H1 (cell line): ENCODE data around the gene GOLGA7B. TPM values are rescaled to one million over a fixed set of nuclear protein-coding genes. Genes with fewer than 3 reads are reported as not detected.

ENCODE experiments used
- CTCF ChIA-PET: fragments of 300-600 bp; sonication (Branson Sonifier 250); formaldehyde crosslinking; loops from one replicate; lab custom pipeline; 2021; ENCODE audit not compliant: partially characterized antibody; lab: Charles Lee
- POLR2A ChIA-PET: fragments of 300-600 bp; sonication (Branson Sonifier 250); formaldehyde crosslinking; loops from one replicate; lab custom pipeline; 2021; ENCODE audit warnings: inconsistent platforms; ENCODE audit not compliant: partially characterized antibody; lab: Charles Lee
- DNase-seq, 2 experiments: peaks; one replicate each; pipeline versions ENCODE4 v3.0.0 to v3.0.0-alpha.2; 2010 to 2022; ENCODE audit warnings: low spot score in 2 of 2, low read depth in 1 of 2, mixed read lengths in 1 of 2
- FAIRE-seq: peaks from 2 replicates; lab custom pipeline; 2011; peaks lifted over from hg19 to GRCh38; lab: Jason Lieb, UNC
- H2AFZ ChIP-seq: 2 replicates; pipeline ENCODE4 v1.8.1; 2012; ENCODE audit warnings: low read length, inconsistent platforms
- H2AK5ac ChIP-seq: 2 replicates; pipeline ENCODE4 v1.6.1; 2013; ENCODE audit warnings: low read depth, low read length
- H2BK120ac ChIP-seq: replicated peaks from 2 replicates; pipeline ENCODE3; 2013; ENCODE audit warnings: low read depth, low read length, inconsistent platforms
- H2BK12ac ChIP-seq: 2 replicates; pipeline ENCODE4 v1.6.1; 2013; ENCODE audit warnings: low read depth, low read length
- H2BK15ac ChIP-seq: 2 replicates; pipeline ENCODE4 v1.6.1; 2013; ENCODE audit warnings: low read length
- H2BK20ac ChIP-seq: 2 replicates; pipeline ENCODE4 v1.6.1; 2013; ENCODE audit warnings: low read length
- H2BK5ac ChIP-seq: 2 replicates; pipeline ENCODE4 v1.6.1; 2013; ENCODE audit warnings: low read depth, low read length
- H3K14ac ChIP-seq: 2 replicates; pipeline ENCODE4 v1.6.1; 2013; ENCODE audit warnings: inconsistent platforms; ENCODE audit not compliant: insufficient read length
- H3K18ac ChIP-seq: 2 replicates; pipeline ENCODE4 v1.6.1; 2013; ENCODE audit warnings: low read length; ENCODE audit errors: extremely low read depth
- H3K23ac ChIP-seq: 2 replicates; pipeline ENCODE4 v1.6.1; 2013; ENCODE audit warnings: inconsistent platforms; ENCODE audit not compliant: insufficient read length
- H3K23me2 ChIP-seq: 2 replicates; pipeline ENCODE4 v1.6.1; 2013; ENCODE audit warnings: low read depth, low read length
- H3K27ac ChIP-seq: 2 replicates; pipeline ENCODE4 v1.6.1; 2011; ENCODE audit warnings: low read depth, low read length, inconsistent platforms
- H3K27me3 ChIP-seq, 4 experiments: replicated peaks in 1 of 4; 1 replicate in 1 of 4; 2 replicates in 3 of 4; pipeline versions ENCODE4 v1.6.1 to v1.8.1; 2011 to 2013; ENCODE audit warnings: low read length in 3 of 4, mild to moderate bottlenecking in 3 of 4, inconsistent platforms in 2 of 4, mixed read lengths in 2 of 4, moderate library complexity in 1 of 4; ENCODE audit not compliant: control insufficient read depth in 3 of 4, insufficient read depth in 3 of 4; ENCODE audit errors: extremely low read depth in 1 of 4
- H3K36me3 ChIP-seq, 4 experiments: 2 replicates each; pipeline versions ENCODE4 v1.6.1 to v1.8.1; 2011 to 2013; ENCODE audit warnings: mild to moderate bottlenecking in 4 of 4, low read length in 3 of 4, moderate library complexity in 2 of 4, control low read depth in 1 of 4, inconsistent platforms in 1 of 4; ENCODE audit not compliant: insufficient read depth in 4 of 4, control insufficient read depth in 2 of 4
- H3K4ac ChIP-seq: replicated peaks from 2 replicates; pipeline ENCODE3; 2013; ENCODE audit warnings: low read length, low read depth, mixed read lengths, inconsistent platforms; ENCODE audit not compliant: insufficient read length
- H3K4me1 ChIP-seq, 4 experiments: replicated peaks in 1 of 4; 1 replicate in 1 of 4; 2 replicates in 3 of 4; pipeline versions ENCODE4 v1.6.1 to v1.8.1; 2011 to 2013; ENCODE audit warnings: low read length in 3 of 4, inconsistent platforms in 2 of 4, mixed read lengths in 1 of 4; ENCODE audit not compliant: insufficient read depth in 4 of 4, control insufficient read depth in 3 of 4
- H3K4me2 ChIP-seq, 2 experiments: 2 replicates each; pipeline versions ENCODE4 v1.6.1 to v1.8.1; 2011 to 2013; ENCODE audit warnings: low read depth in 2 of 2, low read length in 2 of 2, control low read depth in 1 of 2, inconsistent platforms in 1 of 2, mild to moderate bottlenecking in 1 of 2; ENCODE audit not compliant: insufficient read depth in 1 of 2
- H3K4me3 ChIP-seq, 4 experiments: fragments of 200-600, 300-600 bp in 1 of 4; sonication (generic), shearing (Covaris generic), sonication (Bioruptor Twin) in 1 of 4; 2 replicates each; pipeline versions ENCODE4 v1.5.1 to v1.8.1; 2011 to 2016; ENCODE audit warnings: low read length in 4 of 4, low read depth in 3 of 4, control low read depth in 2 of 4, inconsistent platforms in 2 of 4, mild to moderate bottlenecking in 2 of 4, mixed read lengths in 1 of 4, moderate library complexity in 1 of 4; ENCODE audit not compliant: insufficient read depth in 2 of 4; ENCODE audit errors: extremely low read depth in 1 of 4
- H3K56ac ChIP-seq: replicated peaks from 2 replicates; pipeline ENCODE3; 2013; ENCODE audit warnings: low read depth, mild to moderate bottlenecking, mixed read lengths, low read length, inconsistent platforms; ENCODE audit not compliant: insufficient read length
- H3K79me1 ChIP-seq: 2 replicates; pipeline ENCODE4 v1.6.1; 2013; ENCODE audit warnings: low read depth, low read length, control low read depth
- H3K79me2 ChIP-seq, 2 experiments: 2 replicates each; pipeline versions ENCODE4 v1.6.1 to v1.8.1; 2012 to 2013; ENCODE audit warnings: low read length in 2 of 2, mild to moderate bottlenecking in 2 of 2, inconsistent platforms in 1 of 2; ENCODE audit not compliant: insufficient read depth in 2 of 2, control insufficient read depth in 1 of 2
- H3K9ac ChIP-seq, 4 experiments: replicated peaks in 1 of 4; 1 replicate in 1 of 4; 2 replicates in 3 of 4; pipeline versions ENCODE4 v1.6.1 to v1.8.1; 2011 to 2013; ENCODE audit warnings: low read depth in 3 of 4, low read length in 3 of 4, control low read depth in 2 of 4, mild to moderate bottlenecking in 2 of 4, moderate library complexity in 2 of 4, inconsistent platforms in 1 of 4; ENCODE audit errors: extremely low read depth in 1 of 4
- H3K9me3 ChIP-seq, 2 experiments: 2 replicates each; pipeline versions ENCODE4 v1.6.1 to v1.8.1; 2012 to 2013; ENCODE audit warnings: mild to moderate bottlenecking in 2 of 2, moderate library complexity in 2 of 2, control low read depth in 1 of 2, inconsistent platforms in 1 of 2, low read depth in 1 of 2, low read length in 1 of 2, mixed read lengths in 1 of 2; ENCODE audit not compliant: insufficient read depth in 2 of 2
- H4K20me1 ChIP-seq, 2 experiments: replicated peaks in 1 of 2; 2 replicates each; pipeline versions ENCODE3 to v1.8.1; 2011 to 2013; ENCODE audit warnings: inconsistent platforms in 2 of 2, low read length in 2 of 2, mild to moderate bottlenecking in 1 of 2; ENCODE audit not compliant: insufficient read depth in 2 of 2, control insufficient read depth in 1 of 2
- H4K5ac ChIP-seq: 2 replicates; pipeline ENCODE4 v1.6.1; 2013; ENCODE audit warnings: low read length, low read depth, mixed read lengths, inconsistent platforms; ENCODE audit not compliant: insufficient read length
- H4K8ac ChIP-seq: 2 replicates; pipeline ENCODE4 v1.8.0; 2013; ENCODE audit warnings: mild to moderate bottlenecking, moderate library complexity, low read length, inconsistent platforms; ENCODE audit not compliant: insufficient read depth; ENCODE audit errors: extremely low read depth
- H4K91ac ChIP-seq: replicated peaks from 2 replicates; pipeline ENCODE3; 2013; ENCODE audit warnings: low read length, mixed read lengths, inconsistent platforms; ENCODE audit not compliant: insufficient read length
- TAF7 ChIP-seq: optimal IDR thresholded peaks from 2 replicates; pipeline ENCODE3; 2011; ENCODE audit warnings: low read depth, mild to moderate bottlenecking, inconsistent platforms, low read length, moderate library complexity, borderline replicate concordance
- TCF12 ChIP-seq: IDR thresholded peaks from 2 replicates; pipeline ENCODE4 v1.6.1; 2011; ENCODE audit warnings: low read depth, mild to moderate bottlenecking, low read length
- WGBS, 2 experiments: shearing (Covaris generic) in 1 of 2; methylation state at CpG; one replicate each; pipeline versions ENCODE4 v1.1.6 to v1.1.7; 2013 to 2015; ENCODE audit warnings: low lambda C conversion rate in 2 of 2, mixed read lengths in 2 of 2, inconsistent platforms in 1 of 2, low coverage in 1 of 2, missing lambda C conversion rate in 1 of 2; ENCODE audit not compliant: insufficient replicate concordance in 2 of 2, insufficient coverage in 1 of 2, insufficient read length in 1 of 2; ENCODE audit errors: extremely low coverage in 1 of 2, missing lambda C conversion rate in 1 of 2; 5-methylcytosine and 5-hydroxymethylcytosine counted together
- polyA plus RNA-seq, 7 experiments: library from polyadenylated mRNA; depleted of rRNA in 3 of 7; stranded (reverse) in 5 of 7; unstranded in 2 of 7; fragments of >200 nt in 5 of 7; fragments of 200-250 nt in 2 of 7; gene quantifications; 1 replicate in 5 of 7; 2 replicates in 1 of 7; 4 replicates in 1 of 7; pipeline versions ENCODE4 v1.2.1 to v1.2.3, GENCODE V29; 2011 to 2013; ENCODE audit warnings: missing spikeins in 2 of 7, mixed read lengths in 2 of 7
- total RNA-seq: library from RNA; stranded (reverse); fragmentation: NEBNext Ultra II Directional; extraction: Animal tissue kit (Norgen Biotek cat#: 25700); gene quantifications from 2 replicates; pipeline ENCODE4 v1.2.1, GENCODE V29; 2021

Gene GOLGA7B
- total and polyA plus RNA-seq, 2 of the 8 experiments (the other 6 are each of a cell fraction or from before 2014, with no cell fraction given), result 0.04 to 0.14 TPM

DNA sequence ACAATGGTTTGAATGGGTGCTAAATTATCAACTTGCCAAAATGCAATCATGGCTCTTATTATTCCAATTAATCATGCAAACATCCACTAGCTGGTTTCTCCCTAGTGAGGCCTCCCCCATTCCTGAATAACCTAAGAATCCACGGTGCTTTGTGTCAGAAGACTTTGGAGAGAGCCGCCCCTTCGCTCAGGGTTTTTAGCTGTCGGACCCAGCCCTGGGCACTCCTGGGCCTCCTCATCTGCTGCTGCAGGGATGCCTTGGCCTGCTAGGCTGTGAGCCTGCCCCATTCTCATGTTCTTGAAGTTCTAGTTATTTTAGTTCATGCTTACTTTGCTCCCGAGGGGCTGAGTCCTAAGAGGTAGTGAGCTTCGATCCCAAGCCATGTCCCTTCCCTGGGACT is 43.7 kb upstream of the GOLGA7B start:
- no peak for TF ChIP-seq TCF12
- TF ChIP-seq TAF7, result no peak
- H2BK12ac ChIP-seq, result no peak overlapping the region
- H2AK5ac ChIP-seq, result no peak overlapping the region
- no peak overlapping the region for H3K56ac ChIP-seq
- H3K14ac ChIP-seq, result no peak overlapping the region
- no peaks in the 10 kb centered on the region for H3K79me2 ChIP-seq
- no peaks in the 10 kb centered on the region for H3K27me3 ChIP-seq
- no peaks in the 10 kb centered on the region for H4K20me1 ChIP-seq
- 85% methylated on average over 6 of the region's 6 CpGs; no CpG with 5 or more reads in 1 of the 2 experiments for WGBS, 2 experiments
- H3K4ac ChIP-seq, result no peak overlapping the region
- H2BK120ac ChIP-seq, result no peak overlapping the region
- no peak overlapping the region for H3K27ac ChIP-seq
- H2BK15ac ChIP-seq, result no peak overlapping the region
- no peaks in the 10 kb centered on the region for H3K23me2 ChIP-seq
- no peak overlapping the region for H4K5ac ChIP-seq
- FAIRE-seq (no peak), DNase-seq (no peak)
- no peak overlapping the region for H3K23ac ChIP-seq
- no peaks in the 10 kb centered on the region for H3K79me1 ChIP-seq
- H3K4me1 ChIP-seq, result peaks cover 0 to 7% (median 1%) of the 10 kb centered on the region in 4 experiments; a peak in 2 of 7 replicates
- POLR2A ChIA-PET, result interaction anchor here (1.0 kb wide), 1 partner anchor 35 kb away, joined by 3 read pairs; the partner anchor contains the start of gene SFRP5
- H3K9me3 ChIP-seq, result no peaks in the 10 kb centered on the region
- H3K4me2 ChIP-seq, result 0 out of 4 replicates have a peak overlapping the region, but pooled peaks of 1 of the 2 experiments have one; percentile 6
- H3K36me3 ChIP-seq, result no peaks in the 10 kb centered on the region
- no peak overlapping the region for H4K91ac ChIP-seq
- H2AFZ ChIP-seq, result no peak overlapping the region
- CTCF ChIA-PET, result interaction anchor here (0.6 to 5.3 kb wide), 6 partner anchors 11 to 286 kb away, joined by 3 to 50 read pairs (median 4); no protein-coding TSS in a partner anchor
- no peak overlapping the region for H4K8ac ChIP-seq
- H3K9ac ChIP-seq, result no peak overlapping the region
- H2BK20ac ChIP-seq, result no peak overlapping the region
- H3K4me3 ChIP-seq, result no peak overlapping the region
- no peak overlapping the region for H2BK5ac ChIP-seq
- no peak overlapping the region; the same call in 1 of the 2 replicates for H3K18ac ChIP-seq
